ENCODE data around the gene YPEL1.

YPEL1 gene

GRCh38 chr22:21674638-21675245 is 60.9 kb downstream of the YPEL1 start:
- DNase-seq (ENCODE audit: low read depth) = no peak
- no peak overlapping the region for H3K4me3 ChIP-seq (ENCODE audit: low read length)
- no peak for TF ChIP-seq CTCF (conservative IDR thresholded peaks at IDR 0.05; ENCODE audit: low read depth, low read length)

- H3K4me3 ChIP-seq (ENCODE audit: low read length) = no peak overlapping the region
- DNase-seq (ENCODE audit: low read depth) = no peak
- no peak for TF ChIP-seq CTCF (conservative IDR thresholded peaks at IDR 0.05; ENCODE audit: low read depth, low read length)
These were observed 61.9 kb downstream of the YPEL1 start for GRCh38 chr22:21673534-21674321.

- no peak overlapping the region for H3K4me3 ChIP-seq (ENCODE audit: low read length)
- DNase-seq (ENCODE audit: low read depth) = no peak
- TF ChIP-seq CTCF (conservative IDR thresholded peaks at IDR 0.05; ENCODE audit: low read depth, low read length) = no peak
These were observed 63.4 kb downstream of the YPEL1 start for GRCh38 chr22:21672107-21672629.

- H3K4me3 ChIP-seq (ENCODE audit: low read length) = no peak overlapping the region
- DNase-seq (ENCODE audit: low read depth) = no peak
- TF ChIP-seq CTCF (conservative IDR thresholded peaks at IDR 0.05; ENCODE audit: low read depth, low read length) = no peak
These were observed 66.6 kb downstream of the YPEL1 start for GRCh38 chr22:21669026-21669425.

- TF ChIP-seq CTCF (conservative IDR thresholded peaks at IDR 0.05; ENCODE audit: low read depth, low read length) = no peak
These were observed 68.8 kb downstream of the YPEL1 start for GRCh38 chr22:21666786-21667185.

GRCh38 chr22:21665047-21665851 is 70.3 kb downstream of the YPEL1 start:
- no peak for DNase-seq (ENCODE audit: low read depth)
- TF ChIP-seq CTCF (conservative IDR thresholded peaks at IDR 0.05; ENCODE audit: low read depth, low read length) = no peak
- H3K4me3 ChIP-seq (ENCODE audit: low read length) = peak overlapping the region; percentile 92

More at GRCh38 chr22:21666786-21667185, 68.8 kb downstream of the YPEL1 start:
- H3K4me3 ChIP-seq (ENCODE audit: low read length) = peak overlapping the region; percentile 92
- DNase-seq (ENCODE audit: low read depth) = no peak
